PFSK-1 (cell line): ENCODE results near the gene KIF9.

Experiments used
- FOXP2 ChIP-seq: optimal IDR thresholded peaks from 2 replicates; pipeline ENCODE3; 2011; ENCODE audit warnings: borderline replicate concordance, control low read depth, inconsistent platforms; ENCODE audit not compliant: insufficient read depth; ENCODE audit errors: extremely low read length, extremely low read depth
- POLR2AphosphoS5 ChIP-seq: IDR thresholded peaks from 2 replicates; pipeline ENCODE4 v1.6.1; 2012; ENCODE audit warnings: low read depth, mild to moderate bottlenecking, control low read depth, low read length, moderate library complexity
- REST ChIP-seq, 2 experiments: IDR thresholded peaks; 2 replicates each; pipeline versions ENCODE4 v1.6.1 to v1.8.0; 2011 to 2012; ENCODE audit warnings: low read depth in 2 of 2, low read length in 2 of 2, control low read depth in 1 of 2, inconsistent platforms in 1 of 2, mild to moderate bottlenecking in 1 of 2, moderate library complexity in 1 of 2; ENCODE audit not compliant: insufficient read depth in 1 of 2
- SIN3A ChIP-seq: IDR thresholded peaks from 2 replicates; pipeline ENCODE4 v1.6.1; 2012; ENCODE audit warnings: mild to moderate bottlenecking, low read length, moderate library complexity, borderline replicate concordance; ENCODE audit not compliant: insufficient read depth
- TAF1 ChIP-seq: IDR thresholded peaks from 2 replicates; pipeline ENCODE4 v1.6.1; 2012; ENCODE audit warnings: low read length, control low read depth, borderline replicate concordance; ENCODE audit not compliant: insufficient read depth

Gene KIF9

DNA sequence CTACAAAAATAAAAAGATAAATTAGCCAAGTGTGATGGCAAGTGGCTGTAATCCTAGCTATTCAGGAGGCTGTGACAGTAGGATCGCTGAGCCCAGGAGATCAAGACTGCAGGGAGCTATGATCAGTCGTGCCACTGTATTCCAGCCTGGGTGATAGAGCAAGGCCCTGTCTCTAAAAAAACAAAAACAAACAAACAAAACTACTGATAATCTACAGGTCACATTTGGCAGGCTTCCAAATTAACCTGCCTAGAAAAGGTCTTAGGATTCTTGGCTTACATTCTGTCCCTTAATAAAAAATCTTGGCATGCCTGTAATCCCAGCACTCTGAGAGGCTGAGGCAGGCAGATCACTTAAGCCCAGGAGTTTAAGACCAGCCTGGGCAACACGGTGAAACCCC is 85.3 kb downstream of the KIF9 start:
- no peak for TF ChIP-seq SIN3A

DNA sequence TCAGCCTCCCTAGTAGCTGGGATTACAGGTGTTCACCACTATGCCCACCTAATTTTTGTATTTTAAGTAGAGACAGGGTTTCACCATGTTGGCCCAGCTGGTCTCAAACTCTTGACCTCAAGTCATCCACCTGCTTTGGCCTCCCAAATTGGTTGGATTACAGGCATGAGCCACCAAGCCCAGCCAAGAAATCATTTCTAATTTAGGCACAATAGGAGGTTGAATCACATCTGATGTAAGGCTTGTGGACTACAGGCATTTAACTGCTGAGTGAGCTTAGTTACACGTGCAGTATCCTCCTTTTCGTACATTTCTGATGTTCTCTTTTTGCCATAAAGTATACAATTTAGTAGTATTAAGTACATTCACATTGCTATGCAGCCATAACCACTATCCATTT is 87.6 kb downstream of the KIF9 start:
- TF ChIP-seq FOXP2 = no peak
- no peak for TF ChIP-seq SIN3A
- no peak for TF ChIP-seq REST (IDR thresholded peaks at IDR 0.05; ENCODE audit: insufficient read depth in 1 of 2, low read depth in 2 of 2, low read length in 2 of 2)
- no peak for TF ChIP-seq TAF1
- no peak for TF ChIP-seq POLR2AphosphoS5

GRCh38 chr3:47193871-47194859 is 88.4 kb downstream of the KIF9 start:
- TF ChIP-seq FOXP2 (no peak), POLR2AphosphoS5 (no peak), SIN3A (no peak), TAF1 (no peak), REST (IDR thresholded peaks at IDR 0.05; ENCODE audit: insufficient read depth in 1 of 2, low read depth in 2 of 2, low read length in 2 of 2) (no peak)

- TF ChIP-seq REST (IDR thresholded peaks at IDR 0.05; ENCODE audit: insufficient read depth in 1 of 2, low read depth in 2 of 2, low read length in 2 of 2) (no peak), FOXP2 (no peak), SIN3A (no peak), POLR2AphosphoS5 (no peak), TAF1 (no peak)
Measured at GRCh38 chr3:47186285-47186684, 96.3 kb downstream of the KIF9 start.
